Choroid plexus epithelial cell (primary cell): ENCODE measurements around the gene EPHA4.

Source experiments
- DNase-seq: peaks from one replicate; pipeline ENCODE4 v3.0.0-alpha.2; 2010; ENCODE audit warnings: low read depth
- H3K4me3 ChIP-seq: 2 replicates; pipeline ENCODE4 v1.5.1; 2011; ENCODE audit warnings: low read depth, mild to moderate bottlenecking, control low read depth, low read length, moderate library complexity
- TF ChIP-seq, protein P1 (sequence below): conservative IDR thresholded peaks from 2 replicates; pipeline ENCODE4 v1.5.1; 2011; ENCODE audit warnings: low read depth, mild to moderate bottlenecking, control low read depth, inconsistent platforms, low read length, moderate library complexity

Gene EPHA4

DNA sequence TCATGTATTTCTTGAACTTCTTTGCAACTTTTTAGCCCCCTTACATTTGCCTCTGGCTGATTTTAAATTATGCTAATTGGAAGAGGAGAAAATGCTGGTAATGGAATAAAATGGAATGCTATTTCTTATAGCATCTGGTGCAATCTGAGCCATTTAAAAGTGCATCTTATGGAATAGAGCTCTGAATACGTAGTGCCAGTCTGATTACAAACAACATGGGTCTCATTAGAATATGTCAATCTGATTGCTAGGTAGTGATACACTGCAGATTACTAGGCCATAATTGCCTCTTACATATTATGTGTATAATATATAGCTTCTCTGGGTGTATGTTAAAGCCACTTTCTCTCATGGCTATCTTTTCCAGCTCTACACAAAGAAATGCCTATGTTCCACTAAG, 159.1 kb downstream of the EPHA4 start:
- H3K4me3 ChIP-seq: no peak overlapping the region
- DNase-seq: no peak
- TF ChIP-seq, protein P1, sequence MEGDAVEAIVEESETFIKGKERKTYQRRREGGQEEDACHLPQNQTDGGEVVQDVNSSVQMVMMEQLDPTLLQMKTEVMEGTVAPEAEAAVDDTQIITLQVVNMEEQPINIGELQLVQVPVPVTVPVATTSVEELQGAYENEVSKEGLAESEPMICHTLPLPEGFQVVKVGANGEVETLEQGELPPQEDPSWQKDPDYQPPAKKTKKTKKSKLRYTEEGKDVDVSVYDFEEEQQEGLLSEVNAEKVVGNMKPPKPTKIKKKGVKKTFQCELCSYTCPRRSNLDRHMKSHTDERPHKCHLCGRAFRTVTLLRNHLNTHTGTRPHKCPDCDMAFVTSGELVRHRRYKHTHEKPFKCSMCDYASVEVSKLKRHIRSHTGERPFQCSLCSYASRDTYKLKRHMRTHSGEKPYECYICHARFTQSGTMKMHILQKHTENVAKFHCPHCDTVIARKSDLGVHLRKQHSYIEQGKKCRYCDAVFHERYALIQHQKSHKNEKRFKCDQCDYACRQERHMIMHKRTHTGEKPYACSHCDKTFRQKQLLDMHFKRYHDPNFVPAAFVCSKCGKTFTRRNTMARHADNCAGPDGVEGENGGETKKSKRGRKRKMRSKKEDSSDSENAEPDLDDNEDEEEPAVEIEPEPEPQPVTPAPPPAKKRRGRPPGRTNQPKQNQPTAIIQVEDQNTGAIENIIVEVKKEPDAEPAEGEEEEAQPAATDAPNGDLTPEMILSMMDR: no peak

DNA sequence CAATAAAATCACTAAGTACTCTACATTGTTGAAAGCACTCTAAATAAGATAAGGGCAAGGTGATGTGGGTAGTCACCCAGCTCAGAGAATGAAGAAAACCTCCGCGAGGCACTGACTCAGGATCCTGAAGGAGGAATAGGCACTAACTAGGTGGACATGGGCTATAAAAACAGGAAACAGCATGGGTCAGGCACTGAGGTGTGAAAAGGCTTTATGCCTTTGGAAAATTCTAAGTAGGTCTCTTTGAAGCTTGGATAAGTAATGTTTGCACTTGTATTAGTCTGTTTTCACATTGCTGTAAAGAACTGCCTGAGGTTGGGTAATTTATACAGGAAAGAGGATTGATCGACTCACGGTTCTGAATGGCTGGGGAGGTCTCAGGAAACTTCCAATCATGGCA, 161.6 kb downstream of the EPHA4 start:
- TF ChIP-seq, protein P1: no peak
- DNase-seq: no peak

GRCh38 chr2:221407765-221408164, 164.3 kb downstream of the EPHA4 start:
- DNase-seq: no peak
- no peak overlapping the region for H3K4me3 ChIP-seq
- TF ChIP-seq, protein P1: no peak

More for the DNA sequence above, 161.6 kb downstream of the EPHA4 start:
- no peak overlapping the region for H3K4me3 ChIP-seq

DNA sequence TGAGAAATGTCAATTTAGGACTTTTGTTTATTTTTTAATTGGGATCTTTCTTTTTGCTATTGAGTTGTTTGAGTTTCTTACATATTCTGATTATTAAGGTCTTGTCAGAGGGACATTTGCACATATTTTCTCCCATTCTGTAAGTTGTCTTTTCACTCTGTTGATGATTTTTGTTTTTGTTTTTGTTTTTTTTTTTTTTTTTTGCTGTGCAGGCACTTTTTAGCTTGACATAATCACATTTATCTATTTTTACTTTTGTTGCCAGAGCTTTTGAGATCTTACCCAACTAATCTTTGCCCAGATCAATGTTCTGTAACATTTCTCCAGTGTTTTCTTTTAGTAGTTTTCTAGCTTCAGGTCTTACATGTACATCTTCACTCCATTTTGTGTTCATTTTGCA, 166.6 kb downstream of the EPHA4 start:
- TF ChIP-seq, protein P1: no peak

DNA sequence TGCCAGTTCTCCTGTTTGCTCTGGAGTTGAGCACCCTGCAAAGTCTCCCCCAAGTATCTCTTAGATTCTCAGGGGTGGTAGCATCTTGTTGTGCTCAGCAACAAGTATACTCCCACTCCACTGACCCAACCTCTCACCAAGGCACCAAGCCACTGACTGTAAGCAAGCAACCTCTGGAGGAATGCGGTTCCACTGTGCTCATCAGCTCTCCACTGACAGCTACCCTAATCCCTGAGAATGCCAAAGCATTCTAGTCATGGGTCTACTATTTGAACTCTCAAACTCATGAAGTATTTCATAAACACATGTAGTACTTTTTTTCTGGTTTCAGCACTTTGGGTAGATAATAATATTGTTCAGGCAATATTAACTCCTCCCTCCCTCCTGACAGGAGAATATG, 170.0 kb downstream of the EPHA4 start:
- peak; percentile 52 for DNase-seq
- TF ChIP-seq, protein P1: no peak
- no peak overlapping the region for H3K4me3 ChIP-seq

More for the DNA sequence above, 166.6 kb downstream of the EPHA4 start:
- no peak for DNase-seq
- H3K4me3 ChIP-seq: no peak overlapping the region

GRCh38 chr2:221400411-221400810, 171.7 kb downstream of the EPHA4 start:
- DNase-seq: no peak
- TF ChIP-seq, protein P1: no peak
- no peak overlapping the region for H3K4me3 ChIP-seq

DNA sequence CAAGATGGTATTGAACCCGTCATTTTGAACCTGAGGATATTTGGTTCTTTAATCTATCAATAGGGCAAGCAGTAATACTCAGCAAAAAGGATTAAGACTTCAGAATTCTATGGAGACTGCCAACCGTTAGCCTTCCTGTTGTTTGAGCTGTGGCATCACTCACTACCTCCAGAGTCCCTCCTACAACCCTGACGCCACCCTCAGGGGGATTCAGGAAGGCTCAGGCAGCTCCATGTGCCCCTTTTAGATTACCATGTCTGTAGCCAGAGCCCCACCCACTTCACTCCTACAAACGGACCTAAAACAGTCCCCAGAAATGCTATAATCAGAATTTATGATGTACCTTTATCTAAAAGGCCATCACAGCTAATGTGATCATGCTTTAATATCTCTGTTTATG, 172.9 kb downstream of the EPHA4 start:
- no peak overlapping the region for H3K4me3 ChIP-seq
- DNase-seq: no peak
- TF ChIP-seq, protein P1: no peak
